K562 (cell line): ENCODE data around the gene SNX33. TPM values are rescaled to one million over a fixed set of nuclear protein-coding genes. Genes with fewer than 3 reads are reported as not detected.

Experiments used
- ATAC-seq: fragments of 200-7000 bp; cut with Tn5 transposase; 3 replicates; pipeline ENCODE4 v1.9.1; 2020; ENCODE audit warnings: moderate library complexity
- BruUV-seq: library from RNA; stranded (reverse); fragments of 400-500 nt; replicated peaks from 2 replicates; lab custom pipeline; 2021; lab: Mats Ljungman, UMichigan
- CTCF ChIA-PET: fragments of 300-600 bp; formaldehyde crosslinking; extraction: SDS; loops from one replicate; lab custom pipeline; 2021; ENCODE audit warnings: low intra/inter-chr PET ratio; lab: Yijun Ruan, JAX
- POLR2A ChIA-PET: fragments of 300-600, 350-650 bp; sonication (Branson Sonifier 250); formaldehyde crosslinking; extraction: SDS; loops from one replicate; lab custom pipeline; 2021; ENCODE audit warnings: antibody characterized with exemption, inconsistent platforms; lab: Yijun Ruan, JAX
- DNase-seq, 4 experiments: peaks; one replicate each; pipeline versions ENCODE4 v3.0.0 to v3.0.0-alpha.2; 2011 to 2018; ENCODE audit warnings: low spot score in 3 of 4, mixed read lengths in 3 of 4; ENCODE audit errors: extremely low read depth in 1 of 4
- FAIRE-seq: peaks from 2 replicates; lab custom pipeline; 2011; peaks lifted over from hg19 to GRCh38; lab: Jason Lieb, UNC
- H2AFZ ChIP-seq: 2 replicates; pipeline ENCODE4 v1.6.0; 2011; ENCODE audit warnings: low read depth, low read length, control low read depth, inconsistent platforms
- H3K27ac ChIP-seq: fragments of 200-600 bp; 3 replicates; pipeline ENCODE4 v1.8.0; 2011; ENCODE audit warnings: low read depth, mild to moderate bottlenecking, control low read depth, inconsistent platforms, low read length, moderate library complexity, mixed read lengths; ENCODE audit errors: extremely low read depth
- H3K27me3 ChIP-seq, 2 experiments: fragments of 300-600 bp in 1 of 2; 2 replicates in 1 of 2; 3 replicates in 1 of 2; pipeline versions ENCODE4 v1.6.0 to v1.8.0; 2011; ENCODE audit warnings: inconsistent platforms in 2 of 2, low read length in 2 of 2, mild to moderate bottlenecking in 1 of 2, mixed read lengths in 1 of 2, moderate library complexity in 1 of 2; ENCODE audit not compliant: control insufficient read depth in 2 of 2, insufficient read depth in 2 of 2
- H3K36me3 ChIP-seq: fragments of 300-600 bp; 3 replicates; pipeline ENCODE4 v1.8.0; 2011; ENCODE audit warnings: mild to moderate bottlenecking, low read length, inconsistent platforms; ENCODE audit not compliant: control insufficient read depth, insufficient read depth
- H3K4me1 ChIP-seq, 2 experiments: fragments of 200-600 bp in 1 of 2; replicated peaks in 1 of 2; 2 replicates in 1 of 2; 3 replicates in 1 of 2; pipeline versions ENCODE4 v1.5.1 to v1.8.0; 2011; ENCODE audit warnings: inconsistent platforms in 2 of 2, low read length in 2 of 2, mild to moderate bottlenecking in 1 of 2, mixed read lengths in 1 of 2, moderate library complexity in 1 of 2; ENCODE audit not compliant: control insufficient read depth in 2 of 2, insufficient read depth in 2 of 2
- H3K4me2 ChIP-seq: 2 replicates; pipeline ENCODE4 v1.6.1; 2011; ENCODE audit warnings: low read length, control low read depth, inconsistent platforms, mixed read lengths; ENCODE audit not compliant: insufficient read depth
- H3K4me3 ChIP-seq: fragments of 200-600 bp; sonication (generic), shearing (Covaris generic); 2 replicates; pipeline ENCODE4 v1.5.1; 2016; ENCODE audit warnings: control low read depth, inconsistent platforms
- H3K79me2 ChIP-seq: fragments of 200-600 bp; 3 replicates; pipeline ENCODE4 v1.8.0; 2011; ENCODE audit warnings: low read length, inconsistent platforms; ENCODE audit not compliant: control insufficient read depth, insufficient read depth
- H3K9ac ChIP-seq, 2 experiments: 2 replicates each; pipeline versions ENCODE4 v1.6.0 to v1.6.1; 2011; ENCODE audit warnings: low read depth in 2 of 2, low read length in 2 of 2, control low read depth in 1 of 2, inconsistent platforms in 1 of 2, mild to moderate bottlenecking in 1 of 2, mixed read lengths in 1 of 2; ENCODE audit not compliant: insufficient read depth in 1 of 2
- H3K9me1 ChIP-seq: one replicate; pipeline ENCODE4 v1.6.0; 2011; ENCODE audit warnings: inconsistent platforms, mild to moderate bottlenecking, low read length, moderate library complexity; ENCODE audit not compliant: control insufficient read depth, insufficient read depth
- H3K9me3 ChIP-seq: replicated peaks from 2 replicates; pipeline ENCODE4 v1.5.1; 2011; ENCODE audit warnings: low read depth, low read length, inconsistent platforms; ENCODE audit not compliant: control insufficient read depth, insufficient read depth
- H4K20me1 ChIP-seq: replicated peaks from 2 replicates; pipeline ENCODE4 v1.6.1; 2011; ENCODE audit warnings: low read length, inconsistent platforms, mixed read lengths; ENCODE audit not compliant: control insufficient read depth, insufficient read depth
- CBFA2T2 ChIP-seq: fragments of 450-650 bp; conservative IDR thresholded peaks from 2 replicates; pipeline ENCODE4 v1.6.1; 2017; ENCODE audit warnings: mild to moderate bottlenecking
- CBFA2T3 ChIP-seq: fragments of 450-650 bp; IDR thresholded peaks from 2 replicates; pipeline ENCODE4 v1.6.1; 2017
- MYC ChIP-seq, 2 experiments: fragments of 250-450 bp in 1 of 2; sonication (Bioruptor Pico) in 1 of 2; IDR thresholded peaks; 2 replicates each; pipeline versions ENCODE4 v1.5.1 to v1.6.1; 2012 to 2021; ENCODE audit warnings: low read depth in 2 of 2, borderline replicate concordance in 1 of 2, improper control_type of control experiment in 1 of 2, low read length in 1 of 2, mild to moderate bottlenecking in 1 of 2, moderate library complexity in 1 of 2
- NR2C1 ChIP-seq, 2 experiments: fragments of 450-650 bp; IDR thresholded peaks; 2 replicates each; pipeline ENCODE4 v1.6.1; 2017; ENCODE audit warnings: mild to moderate bottlenecking in 2 of 2, antibody characterized with exemption in 1 of 2, inconsistent platforms in 1 of 2, missing compliant biosample characterization in 1 of 2, missing genetic modification characterization in 1 of 2
- POLR2G ChIP-seq: fragments of 200-400 bp; formaldehyde crosslinking; IDR thresholded peaks from 2 replicates; pipeline ENCODE4 v1.6.1; 2017; ENCODE audit warnings: low read depth, mild to moderate bottlenecking, antibody characterized with exemption, low read length, moderate library complexity
- THRAP3 ChIP-seq: fragments of 450-650 bp; IDR thresholded peaks from 2 replicates; pipeline ENCODE4 v1.6.1; 2016; ENCODE audit warnings: mild to moderate bottlenecking, inconsistent platforms, borderline replicate concordance
- ZNF316 ChIP-seq: fragments of 450-650 bp; IDR thresholded peaks from 2 replicates; pipeline ENCODE4 v1.6.1; 2016
- WGBS: fragments of 100-300 bp; shearing (Covaris generic); methylation state at CpG from one replicate; pipeline ENCODE4 v1.1.6; 2016; ENCODE audit warnings: low coverage, mixed read lengths; ENCODE audit not compliant: insufficient coverage; ENCODE audit errors: missing lambda C conversion rate; 5-methylcytosine and 5-hydroxymethylcytosine counted together
- in situ Hi-C: fragments of 300-500 bp; cut with MboI; formaldehyde crosslinking; loops from 4 replicates; pipeline ENCODE4 v1.15.0; 2018; ENCODE audit warnings: inconsistent platforms, mixed read lengths
- intact Hi-C: fragments of 100-400 bp; cut with micrococcal nuclease; formaldehyde crosslinking; loops from 2 replicates; pipeline ENCODE4 v1.14.2; 2022
- polyA plus RNA-seq, 8 experiments: library from polyadenylated mRNA; depleted of rRNA in 4 of 8; stranded (reverse) in 5 of 8; unstranded in 3 of 8; fragments of >200 nt; fragmentation: Nextera tagmentation in 2 of 8; fragmentation: Illumina TruSeq in 1 of 8; extraction: Ambion mirVana in 2 of 8; extraction: Trizol in 1 of 8; gene quantifications; 2 replicates each; pipeline versions ENCODE4 v1.2.1 to v1.2.3, GENCODE V29; 2011 to 2014; ENCODE audit warnings: inconsistent platforms in 1 of 8, missing spikeins in 1 of 8
- total RNA-seq, 7 experiments: library from RNA; depleted of rRNA in 6 of 7; stranded (reverse); fragments of >200 nt in 6 of 7; fragmentation: Illumina TruSeq in 2 of 7; extraction: Trizol in 2 of 7; gene quantifications; 2 replicates each; pipeline versions ENCODE4 v1.2.1 to v1.2.3, GENCODE V29; 2011 to 2021; ENCODE audit warnings: low replicate concordance in 1 of 7
- TF ChIP-seq, protein P1 (sequence below): fragments of 200-800 bp; sonication (Bioruptor generic); IDR thresholded peaks from 2 replicates; pipeline ENCODE4 v1.6.1; 2016; ENCODE audit warnings: missing genetic modification characterization, missing compliant biosample characterization

Gene SNX33
- total and polyA plus RNA-seq, 9 of the 15 experiments (the other 6 are each of a cell fraction or from before 2014, with no cell fraction given) = 1.4 to 14.1 (median 8.2) TPM

DNA sequence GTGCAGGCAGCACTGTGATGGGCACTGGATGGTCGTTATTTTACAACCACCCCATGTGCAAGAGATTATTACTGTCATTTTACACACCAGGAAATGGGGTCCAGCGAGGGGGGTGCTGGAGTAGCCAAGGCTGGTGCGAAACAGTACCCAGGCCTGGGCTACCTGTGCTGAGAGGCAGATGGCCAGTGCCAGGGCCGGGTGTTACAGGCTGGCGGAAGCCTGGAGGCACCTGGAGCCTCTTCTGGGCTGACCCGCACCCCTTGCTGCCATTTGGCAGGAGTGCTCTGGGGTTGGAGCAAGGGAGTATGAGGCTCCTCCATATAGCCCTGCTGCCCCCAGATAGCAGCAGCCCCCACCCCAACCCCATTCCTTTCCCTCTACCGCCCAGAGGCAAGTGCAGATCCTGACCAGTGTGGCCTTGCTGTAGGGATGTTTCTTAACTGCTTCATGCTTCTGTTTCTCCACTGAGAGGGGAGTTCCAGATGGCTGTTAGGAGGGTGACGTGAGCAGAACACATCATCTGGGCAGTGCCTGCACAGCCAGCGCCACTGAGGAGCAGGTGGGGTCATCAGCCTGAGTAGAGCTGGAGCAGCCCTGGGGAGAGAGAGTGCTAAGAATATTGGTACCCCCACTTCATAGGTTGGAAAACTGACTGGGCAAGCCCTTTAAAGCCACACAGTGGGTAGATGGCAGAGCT is 15.3 kb downstream of the SNX33 start:
- in situ Hi-C loops = no loop called here
- H3K4me1 ChIP-seq = peaks cover 0 to 24% of the 10 kb centered on the region in 2 experiments; a peak in 2 of 5 replicates
- WGBS = 84% methylated on average over 6 of the region's 9 CpGs

DNA sequence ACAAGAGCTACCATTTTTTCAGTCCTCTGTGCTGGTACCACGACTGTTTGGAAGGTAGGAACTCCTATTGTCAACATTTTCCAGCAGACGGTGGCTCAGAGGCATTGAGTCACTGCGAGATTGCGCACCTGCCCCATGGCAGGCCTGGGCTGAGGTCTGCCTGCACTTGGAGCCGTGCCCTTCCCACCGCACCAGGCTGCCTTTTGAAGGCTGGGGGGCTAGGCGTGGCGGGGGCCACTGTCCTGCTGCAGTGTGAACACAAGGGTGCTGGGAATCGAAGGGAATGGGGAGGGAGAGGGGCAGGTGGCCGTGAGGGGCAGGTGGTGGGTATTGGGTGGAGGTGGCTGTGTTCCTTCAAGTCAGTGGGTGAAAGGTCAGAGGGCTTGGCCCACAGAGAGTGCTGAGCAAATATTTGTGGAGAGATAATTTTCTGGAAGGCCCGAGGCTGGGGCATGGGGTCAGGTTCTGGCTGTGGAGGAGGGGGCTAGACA is 16.3 kb downstream of the SNX33 start:
- H3K36me3 ChIP-seq = peaks cover 7% of the 10 kb centered on the region; the same call in 1 of the 3 replicates
- peaks cover 0 to 24% of the 10 kb centered on the region in 2 experiments; a peak in 2 of 5 replicates for H3K4me1 ChIP-seq
- H3K27ac ChIP-seq = no peak overlapping the region
- H3K79me2 ChIP-seq = no peaks in the 10 kb centered on the region
- ChIA-PET POLR2A (interaction anchor here (1.0 kb wide), 1 partner anchor 21 kb away, joined by 4 read pairs; no protein-coding TSS in a partner anchor), CTCF (no interaction called here)
- peaks cover 7% of the 10 kb centered on the region for H4K20me1 ChIP-seq
- H3K9me3 ChIP-seq = no peaks in the 10 kb centered on the region
- H3K4me3 ChIP-seq = no peak overlapping the region
- intact Hi-C loops = no loop called here
- no peaks in the 10 kb centered on the region for H3K27me3 ChIP-seq
- H3K9me1 ChIP-seq = no peaks in the 10 kb centered on the region
- DNase-seq (no peak), FAIRE-seq (no peak), ATAC-seq (no peak)
- no peak overlapping the region for H3K4me2 ChIP-seq
- peak overlapping the region in 1 of 2 experiments; percentile 76; a peak in 3 of 4 replicates for H3K9ac ChIP-seq
- H2AFZ ChIP-seq = no peak overlapping the region
- in situ Hi-C loops = no loop called here
- 51% methylated on average over 10 of the region's 11 CpGs for WGBS
- BruUV-seq = no TSS peak
- TF ChIP-seq CBFA2T2 (0 out of 2 replicates have a peak, but pooled peaks have one; percentile 12), NR2C1 (IDR thresholded peaks at IDR 0.05) (no peak), NR2C1 (tag; IDR thresholded peaks at IDR 0.05) (peak; percentile 32; the same call in 1 of the 2 replicates), CBFA2T3 (peak; percentile 47; the same call in 1 of the 2 replicates), POLR2G (peak; percentile 48; the same call in 1 of the 2 replicates), MYC (IDR thresholded peaks at IDR 0.05; ENCODE audit: low read depth, low read length) (no peak), MYC (CRISPR knock-in tag; IDR thresholded peaks at IDR 0.05; ENCODE audit: borderline replicate concordance, low read depth) (no peak), ZNF316 (no peak)
- TF ChIP-seq, protein P1, sequence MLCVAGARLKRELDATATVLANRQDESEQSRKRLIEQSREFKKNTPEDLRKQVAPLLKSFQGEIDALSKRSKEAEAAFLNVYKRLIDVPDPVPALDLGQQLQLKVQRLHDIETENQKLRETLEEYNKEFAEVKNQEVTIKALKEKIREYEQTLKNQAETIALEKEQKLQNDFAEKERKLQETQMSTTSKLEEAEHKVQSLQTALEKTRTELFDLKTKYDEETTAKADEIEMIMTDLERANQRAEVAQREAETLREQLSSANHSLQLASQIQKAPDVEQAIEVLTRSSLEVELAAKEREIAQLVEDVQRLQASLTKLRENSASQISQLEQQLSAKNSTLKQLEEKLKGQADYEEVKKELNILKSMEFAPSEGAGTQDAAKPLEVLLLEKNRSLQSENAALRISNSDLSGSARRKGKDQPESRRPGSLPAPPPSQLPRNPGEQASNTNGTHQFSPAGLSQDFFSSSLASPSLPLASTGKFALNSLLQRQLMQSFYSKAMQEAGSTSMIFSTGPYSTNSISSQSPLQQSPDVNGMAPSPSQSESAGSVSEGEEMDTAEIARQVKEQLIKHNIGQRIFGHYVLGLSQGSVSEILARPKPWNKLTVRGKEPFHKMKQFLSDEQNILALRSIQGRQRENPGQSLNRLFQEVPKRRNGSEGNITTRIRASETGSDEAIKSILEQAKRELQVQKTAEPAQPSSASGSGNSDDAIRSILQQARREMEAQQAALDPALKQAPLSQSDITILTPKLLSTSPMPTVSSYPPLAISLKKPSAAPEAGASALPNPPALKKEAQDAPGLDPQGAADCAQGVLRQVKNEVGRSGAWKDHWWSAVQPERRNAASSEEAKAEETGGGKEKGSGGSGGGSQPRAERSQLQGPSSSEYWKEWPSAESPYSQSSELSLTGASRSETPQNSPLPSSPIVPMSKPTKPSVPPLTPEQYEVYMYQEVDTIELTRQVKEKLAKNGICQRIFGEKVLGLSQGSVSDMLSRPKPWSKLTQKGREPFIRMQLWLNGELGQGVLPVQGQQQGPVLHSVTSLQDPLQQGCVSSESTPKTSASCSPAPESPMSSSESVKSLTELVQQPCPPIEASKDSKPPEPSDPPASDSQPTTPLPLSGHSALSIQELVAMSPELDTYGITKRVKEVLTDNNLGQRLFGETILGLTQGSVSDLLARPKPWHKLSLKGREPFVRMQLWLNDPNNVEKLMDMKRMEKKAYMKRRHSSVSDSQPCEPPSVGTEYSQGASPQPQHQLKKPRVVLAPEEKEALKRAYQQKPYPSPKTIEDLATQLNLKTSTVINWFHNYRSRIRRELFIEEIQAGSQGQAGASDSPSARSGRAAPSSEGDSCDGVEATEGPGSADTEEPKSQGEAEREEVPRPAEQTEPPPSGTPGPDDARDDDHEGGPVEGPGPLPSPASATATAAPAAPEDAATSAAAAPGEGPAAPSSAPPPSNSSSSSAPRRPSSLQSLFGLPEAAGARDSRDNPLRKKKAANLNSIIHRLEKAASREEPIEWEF (CRISPR knock-in tag) = no peak

More for the DNA sequence above, 15.3 kb downstream of the SNX33 start:
- 0 out of 2 replicates have a peak, but pooled peaks have one; percentile 12 for TF ChIP-seq POLR2G
- TF ChIP-seq THRAP3 = no peak
- H3K4me2 ChIP-seq = no peak overlapping the region
- H4K20me1 ChIP-seq = peaks cover 7% of the 10 kb centered on the region
- intact Hi-C loops = no loop called here
- DNase-seq (no peak), FAIRE-seq (no peak), ATAC-seq (no peak)
- no peaks in the 10 kb centered on the region for H3K9me1 ChIP-seq
- H3K79me2 ChIP-seq = no peaks in the 10 kb centered on the region
- no peak overlapping the region for H3K4me3 ChIP-seq
- no TSS peak for BruUV-seq
- no peak overlapping the region for H3K27ac ChIP-seq
- no peak overlapping the region for H2AFZ ChIP-seq
- POLR2A ChIA-PET = interaction anchor here (0.6 to 1.0 kb wide), 2 partner anchors 22 to 213 kb away, joined by 3 to 4 read pairs; no protein-coding TSS in a partner anchor
- CTCF ChIA-PET = no interaction called here
- peaks cover 11% of the 10 kb centered on the region; the same call in 1 of the 3 replicates for H3K36me3 ChIP-seq
- no peaks in the 10 kb centered on the region for H3K27me3 ChIP-seq
- no peak overlapping the region for H3K9ac ChIP-seq
- no peaks in the 10 kb centered on the region for H3K9me3 ChIP-seq
